Hepatocyte (in vitro differentiated cells): Measurements from ENCODE around the gene MYO3B. TPM values are rescaled to one million over a fixed set of nuclear protein-coding genes. Genes with fewer than 3 reads are reported as not detected.

Experiments
- DNase-seq: peaks from one replicate; pipeline ENCODE4 v3.0.0-alpha.2; 2016; ENCODE audit warnings: low spot score
- H2AFZ ChIP-seq: fragments of 200-600 bp; sonication (generic); 2 replicates; pipeline ENCODE4 v1.6.0; 2016; ENCODE audit warnings: antibody characterized with exemption, mild to moderate bottlenecking
- H3K27ac ChIP-seq: fragments of 200-600 bp; sonication (generic); 2 replicates; pipeline ENCODE4 v1.5.1; 2016; ENCODE audit warnings: mild to moderate bottlenecking
- H3K27me3 ChIP-seq: fragments of 200-600 bp; sonication (generic); 2 replicates; pipeline ENCODE4 v1.6.1; 2016
- H3K36me3 ChIP-seq: fragments of 200-600 bp; sonication (generic); replicated peaks from 2 replicates; pipeline ENCODE4 v1.5.1; 2016; ENCODE audit warnings: low read depth; ENCODE audit not compliant: insufficient read depth
- H3K4me1 ChIP-seq: fragments of 200-600 bp; sonication (generic); 2 replicates; pipeline ENCODE4 v1.5.1; 2016; ENCODE audit warnings: mild to moderate bottlenecking, moderate library complexity; ENCODE audit not compliant: insufficient read depth
- H3K4me2 ChIP-seq: fragments of 200-600 bp; sonication (generic); 2 replicates; pipeline ENCODE4 v1.6.0; 2016
- H3K4me3 ChIP-seq: fragments of 200-600 bp; sonication (generic); 2 replicates; pipeline ENCODE4 v1.5.1; 2016; ENCODE audit warnings: mild to moderate bottlenecking
- H3K79me2 ChIP-seq: fragments of 200-600 bp; sonication (generic); 2 replicates; pipeline ENCODE4 v1.6.0; 2017; ENCODE audit warnings: mild to moderate bottlenecking
- H3K9me2 ChIP-seq: fragments of 200-600 bp; sonication (generic); replicated peaks from 2 replicates; pipeline ENCODE4 v1.6.0; 2017; ENCODE audit warnings: mild to moderate bottlenecking; ENCODE audit not compliant: insufficient read depth
- H3K9me3 ChIP-seq: fragments of 200-600 bp; sonication (generic); 2 replicates; pipeline ENCODE4 v1.5.1; 2016; ENCODE audit warnings: low read depth, mild to moderate bottlenecking
- H4K20me1 ChIP-seq: fragments of 200-600 bp; sonication (generic); 2 replicates; pipeline ENCODE4 v1.6.0; 2016; ENCODE audit warnings: mild to moderate bottlenecking; ENCODE audit not compliant: insufficient read depth, poor library complexity, severe bottlenecking
- CTCF ChIP-seq: fragments of 200-600 bp; sonication (generic); IDR thresholded peaks from 2 replicates; pipeline ENCODE4 v1.5.1; 2016; ENCODE audit warnings: antibody characterized with exemption, mild to moderate bottlenecking; ENCODE audit not compliant: poor library complexity
- EZH2 ChIP-seq: fragments of 200-600 bp; sonication (generic); IDR thresholded peaks from 2 replicates; pipeline ENCODE4 v1.6.1; 2016; ENCODE audit warnings: antibody characterized with exemption, mild to moderate bottlenecking, borderline replicate concordance
- EZH2phosphoT487 ChIP-seq: fragments of 200-600 bp; sonication (generic); IDR thresholded peaks from one replicate; pipeline ENCODE4 v1.6.1; 2018; ENCODE audit warnings: antibody characterized with exemption, mild to moderate bottlenecking, low read depth, moderate library complexity; ENCODE audit not compliant: unreplicated experiment, severe bottlenecking
- WGBS: methylation state at CpG from one replicate; pipeline ENCODE4 v1.1.6; 2016; ENCODE audit warnings: low lambda C conversion rate; ENCODE audit errors: missing lambda C conversion rate; 5-methylcytosine and 5-hydroxymethylcytosine counted together
- polyA plus RNA-seq: library from polyadenylated mRNA; unstranded; fragments of >200 nt; fragmentation: Nextera tagmentation; extraction: Ambion mirVana; gene quantifications from 2 replicates; pipeline ENCODE4 v1.2.1, GENCODE V29; 2016
- total RNA-seq: library from RNA; depleted of rRNA; stranded (reverse); fragments of >200 nt; gene quantifications from 2 replicates; pipeline ENCODE4 v1.2.3, GENCODE V29; 2014

Gene MYO3B
- total and polyA plus RNA-seq, 2 experiments from 2014 or later, result 0.63 to 1.1 TPM

GRCh38 chr2:170247333-170247732, 69.4 kb downstream of the MYO3B start:
- H3K79me2 ChIP-seq, result no peaks in the 10 kb centered on the region
- no peak overlapping the region for H3K4me3 ChIP-seq
- no peaks in the 10 kb centered on the region for H3K9me2 ChIP-seq
- no peak overlapping the region for H2AFZ ChIP-seq
- 89% methylated on average over 3 of the region's 3 CpGs for WGBS
- no peak for DNase-seq
- no peaks in the 10 kb centered on the region for H3K27me3 ChIP-seq
- H3K4me2 ChIP-seq, result no peak overlapping the region
- no peaks in the 10 kb centered on the region for H3K4me1 ChIP-seq
- no peak for TF ChIP-seq CTCF
- TF ChIP-seq EZH2, result no peak
- TF ChIP-seq EZH2phosphoT487, result no peak
- no peaks in the 10 kb centered on the region for H3K9me3 ChIP-seq
- H3K27ac ChIP-seq, result no peak overlapping the region
- no peaks in the 10 kb centered on the region for H4K20me1 ChIP-seq
- H3K36me3 ChIP-seq, result no peaks in the 10 kb centered on the region

GRCh38 chr2:170247882-170248393, 70.0 kb downstream of the MYO3B start:
- H3K27ac ChIP-seq, result no peak overlapping the region
- H2AFZ ChIP-seq, result no peak overlapping the region
- no peak for TF ChIP-seq EZH2
- TF ChIP-seq CTCF, result no peak
- TF ChIP-seq EZH2phosphoT487, result no peak
- no peaks in the 10 kb centered on the region for H3K36me3 ChIP-seq
- H3K4me1 ChIP-seq, result no peaks in the 10 kb centered on the region
- H3K4me2 ChIP-seq, result no peak overlapping the region
- H3K27me3 ChIP-seq, result no peaks in the 10 kb centered on the region
- no peaks in the 10 kb centered on the region for H4K20me1 ChIP-seq
- H3K9me3 ChIP-seq, result no peaks in the 10 kb centered on the region
- no peaks in the 10 kb centered on the region for H3K9me2 ChIP-seq
- no peaks in the 10 kb centered on the region for H3K79me2 ChIP-seq
- WGBS, result 96% methylated on average over 1 of the region's 1 CpG
- DNase-seq, result no peak
- H3K4me3 ChIP-seq, result no peak overlapping the region

- TF ChIP-seq CTCF (no peak), EZH2 (no peak), EZH2phosphoT487 (no peak)
- H4K20me1 ChIP-seq, result no peaks in the 10 kb centered on the region
- H2AFZ ChIP-seq, result no peak overlapping the region
- H3K4me1 ChIP-seq, result no peaks in the 10 kb centered on the region
- H3K36me3 ChIP-seq, result no peaks in the 10 kb centered on the region
- H3K4me2 ChIP-seq, result no peak overlapping the region
- H3K79me2 ChIP-seq, result no peaks in the 10 kb centered on the region
- 83% methylated on average over 4 of the region's 4 CpGs for WGBS
- no peaks in the 10 kb centered on the region for H3K9me3 ChIP-seq
- no peak overlapping the region for H3K27ac ChIP-seq
- no peaks in the 10 kb centered on the region for H3K27me3 ChIP-seq
- H3K9me2 ChIP-seq, result no peaks in the 10 kb centered on the region
- no peak overlapping the region for H3K4me3 ChIP-seq
- DNase-seq, result no peak
Measured at GRCh38 chr2:170248574-170249393, 70.8 kb downstream of the MYO3B start.
